GM12878 (cell line): Measurements from ENCODE around the gene MTHFS. TPM values are rescaled to one million over a fixed set of nuclear protein-coding genes. Genes with fewer than 3 reads are reported as not detected.

Experiments used
- ATAC-seq: fragments of 200-7000 bp; cut with Tn5 transposase; 3 replicates; pipeline ENCODE4 v1.9.1; 2020; ENCODE audit warnings: mild to moderate bottlenecking, moderate library complexity
- BruUV-seq: library from RNA; stranded (reverse); fragments of 400-500 nt; replicated peaks from 2 replicates; lab custom pipeline; 2021; lab: Mats Ljungman, UMichigan
- CTCF ChIA-PET: fragments of 300-600 bp; sonication (Branson Sonifier 250); formaldehyde crosslinking; extraction: SDS; loops from one replicate; lab custom pipeline; 2021; ENCODE audit warnings: inconsistent platforms; lab: Yijun Ruan, JAX
- POLR2A ChIA-PET: fragments of 350-600 bp; formaldehyde crosslinking; extraction: SDS; loops from one replicate; lab custom pipeline; 2021; ENCODE audit warnings: inconsistent platforms; lab: Charles Lee
- RAD21 ChIA-PET: fragments of 300-600 bp; sonication (Branson Sonifier 250); formaldehyde crosslinking; loops from one replicate; lab custom pipeline; 2023; ENCODE audit warnings: antibody characterized with exemption; ENCODE audit not compliant: unreplicated experiment; lab: Charles Lee
- SMC1A ChIA-PET: fragments of 300-600 bp; sonication (Branson Sonifier 250); formaldehyde crosslinking; loops from one replicate; lab custom pipeline; 2023; ENCODE audit not compliant: unreplicated experiment, uncharacterized antibody; lab: Charles Lee
- DNase-seq: peaks from one replicate; pipeline ENCODE4 v3.0.0-alpha.2; 2011; ENCODE audit warnings: low read depth, low spot score
- FAIRE-seq: peaks from 3 replicates; lab custom pipeline; 2011; peaks lifted over from hg19 to GRCh38; lab: Jason Lieb, UNC
- H2AFZ ChIP-seq: 2 replicates; pipeline ENCODE4 v1.6.0; 2011; ENCODE audit warnings: low read depth, low read length, control low read depth; ENCODE audit not compliant: control insufficient read depth
- H3K27ac ChIP-seq: 2 replicates; pipeline ENCODE4 v1.5.1; 2011; ENCODE audit warnings: control low read depth; ENCODE audit not compliant: control insufficient read depth, insufficient read depth
- H3K27me3 ChIP-seq, 2 experiments: replicated peaks in 1 of 2; 2 replicates each; pipeline versions ENCODE4 v1.6.0 to v1.6.1; 2011; ENCODE audit warnings: low read length in 1 of 2; ENCODE audit not compliant: control insufficient read depth in 2 of 2, insufficient read depth in 2 of 2
- H3K36me3 ChIP-seq, 2 experiments: 2 replicates each; pipeline ENCODE4 v1.5.1; 2011; ENCODE audit warnings: low read length in 1 of 2; ENCODE audit not compliant: control insufficient read depth in 2 of 2, insufficient read depth in 2 of 2
- H3K4me1 ChIP-seq: 2 replicates; pipeline ENCODE4 v1.6.1; 2011; ENCODE audit warnings: mild to moderate bottlenecking, low read length, moderate library complexity, mixed read lengths; ENCODE audit not compliant: control insufficient read depth, insufficient read depth
- H3K4me2 ChIP-seq: 2 replicates; pipeline ENCODE4 v1.6.0; 2011; ENCODE audit warnings: control low read depth; ENCODE audit not compliant: control insufficient read depth, insufficient read depth
- H3K4me3 ChIP-seq: fragments of 200-600 bp; sonication (generic); 2 replicates; pipeline ENCODE4 v1.5.1; 2016
- H3K79me2 ChIP-seq: 2 replicates; pipeline ENCODE4 v1.6.0; 2011; ENCODE audit warnings: low read length; ENCODE audit not compliant: control insufficient read depth, insufficient read depth
- H3K9ac ChIP-seq: 2 replicates; pipeline ENCODE4 v1.8.0; 2011; ENCODE audit warnings: low read length, control low read depth, mixed read lengths; ENCODE audit not compliant: control insufficient read depth, insufficient read depth
- H3K9me3 ChIP-seq: replicated peaks from 3 replicates; pipeline ENCODE4 v1.5.1; 2011; ENCODE audit warnings: mild to moderate bottlenecking, low read length; ENCODE audit not compliant: control insufficient read depth, insufficient read depth
- H4K20me1 ChIP-seq: 2 replicates; pipeline ENCODE4 v1.6.0; 2011; ENCODE audit not compliant: control insufficient read depth, insufficient read depth
- BCL11A ChIP-seq: IDR thresholded peaks from 2 replicates; pipeline ENCODE4 v1.6.1; 2011; ENCODE audit warnings: low read depth, low read length
- BCLAF1 ChIP-seq: fragments of 450-650 bp; IDR thresholded peaks from 2 replicates; pipeline ENCODE4 v1.6.1; 2017; ENCODE audit warnings: antibody characterized with exemption, mild to moderate bottlenecking, moderate library complexity
- CBX5 ChIP-seq: sonication (generic); IDR thresholded peaks from 2 replicates; pipeline ENCODE4 v1.6.1; 2016; ENCODE audit warnings: low read depth, moderate library complexity, mild to moderate bottlenecking, inconsistent platforms
- CEBPB ChIP-seq, 2 experiments: fragments of 150-350 bp in 1 of 2; IDR thresholded peaks; 2 replicates each; pipeline ENCODE4 v1.6.1; 2012 to 2014; ENCODE audit warnings: low read depth in 2 of 2, low read length in 2 of 2, borderline replicate concordance in 1 of 2, inconsistent platforms in 1 of 2
- CTCF ChIP-seq, 3 experiments: IDR thresholded peaks in 2 of 3; conservative IDR thresholded peaks in 1 of 3; 2 replicates each; pipeline ENCODE4 v1.5.1; 2011; ENCODE audit warnings: low read depth in 3 of 3, low read length in 3 of 3, mild to moderate bottlenecking in 3 of 3, control low read depth in 2 of 3, moderate library complexity in 2 of 3, inconsistent platforms in 1 of 3, mixed read lengths in 1 of 3; ENCODE audit not compliant: control insufficient read depth in 2 of 3, insufficient read depth in 1 of 3; ENCODE audit errors: extremely low read depth in 1 of 3
- MYC ChIP-seq: IDR thresholded peaks from 2 replicates; pipeline ENCODE4 v1.6.1; 2011; ENCODE audit warnings: mild to moderate bottlenecking, low read length, moderate library complexity, inconsistent platforms; ENCODE audit not compliant: insufficient read depth, insufficient replicate concordance, insufficient read length, severe bottlenecking
- NBN ChIP-seq: fragments of 450-650 bp; IDR thresholded peaks from 2 replicates; pipeline ENCODE4 v1.6.1; 2016
- NR2C1 ChIP-seq: fragments of 450-650 bp; IDR thresholded peaks from 2 replicates; pipeline ENCODE4 v1.6.1; 2017; ENCODE audit warnings: antibody characterized with exemption, mild to moderate bottlenecking, moderate library complexity
- SMARCA5 ChIP-seq: fragments of 450-650 bp; IDR thresholded peaks from 2 replicates; pipeline ENCODE4 v1.6.1; 2017; ENCODE audit warnings: mild to moderate bottlenecking
- SP1 ChIP-seq: IDR thresholded peaks from one replicate; pipeline ENCODE4 v1.6.1; 2011; ENCODE audit warnings: low read depth, low read length
- SPI1 ChIP-seq: IDR thresholded peaks from 2 replicates; pipeline ENCODE4 v1.6.1; 2011; ENCODE audit warnings: low read depth, mild to moderate bottlenecking, low read length, moderate library complexity, borderline replicate concordance; ENCODE audit not compliant: insufficient read depth
- SUPT20H ChIP-seq: IDR thresholded peaks from 2 replicates; pipeline ENCODE4 v1.6.1; 2011; ENCODE audit warnings: low read depth, mild to moderate bottlenecking, low read length, moderate library complexity, borderline replicate concordance; ENCODE audit not compliant: control insufficient read depth
- TBL1XR1 ChIP-seq: IDR thresholded peaks from 2 replicates; pipeline ENCODE4 v1.6.1; 2012; ENCODE audit warnings: low read depth, low read length, improper control_type of control experiment
- WGBS: methylation state at CpG from one replicate; pipeline ENCODE4 v1.1.6; 2016; ENCODE audit warnings: low lambda C conversion rate; ENCODE audit not compliant: insufficient replicate concordance, insufficient coverage; ENCODE audit errors: missing lambda C conversion rate; 5-methylcytosine and 5-hydroxymethylcytosine counted together
- in situ Hi-C: fragments of 300-500 bp; cut with MboI; formaldehyde crosslinking; loops from 9 replicates; pipeline ENCODE4 v1.14.3; 2018; ENCODE audit warnings: mixed read lengths
- intact Hi-C: fragments of 100-400 bp; cut with micrococcal nuclease; formaldehyde crosslinking; loops from one replicate; pipeline ENCODE4 v1.14.2; 2022; ENCODE audit not compliant: unreplicated experiment
- polyA plus RNA-seq, 11 experiments: library from polyadenylated mRNA; depleted of rRNA in 4 of 11; unstranded in 6 of 11; stranded (reverse) in 5 of 11; fragments of >200 nt; fragmentation: Nextera tagmentation in 4 of 11; fragmentation: Illumina TruSeq in 1 of 11; extraction: Ambion mirVana in 4 of 11; extraction: Trizol in 1 of 11; gene quantifications; 1 replicate in 1 of 11; 2 replicates in 10 of 11; pipeline versions ENCODE4 v1.2.1 to v1.2.3, GENCODE V29; 2011 to 2016; ENCODE audit warnings: inconsistent platforms in 2 of 11, missing spikeins in 2 of 11, low read depth in 1 of 11
- total RNA-seq, 4 experiments: library from RNA; depleted of rRNA in 3 of 4; stranded (reverse); fragments of >200 nt in 3 of 4; fragmentation: Illumina TruSeq in 1 of 4; extraction: Trizol in 1 of 4; gene quantifications; 2 replicates each; pipeline versions ENCODE4 v1.2.1 to v1.2.3, GENCODE V29; 2013 to 2021

Gene MTHFS
- total and polyA plus RNA-seq, 10 of the 15 experiments (the other 5 are each of a cell fraction or from before 2014, with no cell fraction given): 14.0 to 81.9 (median 31.8) TPM

- SMC1A ChIA-PET: interaction anchor here (0.9 to 1.3 kb wide), 3 partner anchors 9 to 38 kb away, joined by 3 to 5 read pairs (median 4); no protein-coding TSS in a partner anchor
- no peaks in the 10 kb centered on the region for H4K20me1 ChIP-seq
- no peak overlapping the region for H3K4me2 ChIP-seq
- in situ Hi-C loops: no loop called here
- H3K27me3 ChIP-seq: no peaks in the 10 kb centered on the region
- no peak for TF ChIP-seq SUPT20H
- no peak for TF ChIP-seq CBX5
- no peak for TF ChIP-seq TBL1XR1
- TF ChIP-seq SMARCA5: no peak
- no peak for TF ChIP-seq SPI1
- TF ChIP-seq, all 136 proteins: peak for 0
- CTCF ChIA-PET: interaction anchor here (0.9 to 9.3 kb wide), 3 partner anchors 8 to 375 kb away, joined by 3 to 102 read pairs (median 6); no protein-coding TSS in a partner anchor
- WGBS: 94% methylated on average over 1 of the region's 1 CpG
- no peaks in the 10 kb centered on the region for H3K79me2 ChIP-seq
- H3K9me3 ChIP-seq: no peaks in the 10 kb centered on the region
- H3K27ac ChIP-seq: no peak overlapping the region
- BruUV-seq: no TSS peak
- ATAC-seq: no peak
- H3K4me1 ChIP-seq: peaks cover 3% of the 10 kb centered on the region; the same call in 1 of the 2 replicates
- RAD21 ChIA-PET: interaction anchor here (1.3 kb wide), 1 partner anchor 9 kb away, joined by 5 read pairs; no protein-coding TSS in a partner anchor
- no peak overlapping the region for H3K4me3 ChIP-seq
- no peak for DNase-seq
- POLR2A ChIA-PET: no interaction called here
- intact Hi-C loops: no loop called here
- H3K36me3 ChIP-seq: peaks cover 0 to 1% of the 10 kb centered on the region in 2 experiments; a peak in 1 of 4 replicates
- no peak overlapping the region for H3K9ac ChIP-seq
- H2AFZ ChIP-seq: no peak overlapping the region
- no peak for FAIRE-seq
Observed at GRCh38 chr15:79862191-79862590, 34.6 kb downstream of the MTHFS start.

DNA sequence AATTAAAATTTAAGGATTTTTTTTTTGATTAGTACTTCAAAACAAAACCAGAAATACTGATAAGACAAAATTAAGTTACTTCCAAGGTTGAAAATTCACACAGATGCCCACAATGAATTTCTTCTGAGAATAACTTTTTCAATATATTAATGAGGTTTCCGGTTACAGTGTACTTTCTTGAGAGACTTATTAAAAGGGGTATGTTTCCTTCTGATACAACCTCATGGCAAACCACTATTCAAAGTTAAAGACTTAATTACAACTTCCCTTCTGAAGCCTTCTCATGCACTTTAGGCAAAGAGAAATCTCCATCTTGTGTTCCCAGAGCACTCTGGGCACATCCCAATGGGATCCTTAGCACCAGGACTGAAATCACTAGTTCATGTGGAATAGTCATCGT is 36.2 kb downstream of the MTHFS start:
- ChIA-PET SMC1A (interaction anchor here (1.4 kb wide), 1 partner anchor 9 kb away, joined by 4 read pairs; no protein-coding TSS in a partner anchor), CTCF (interaction anchor here (9.3 kb wide), 1 partner anchor 6 kb away, joined by 102 read pairs; no protein-coding TSS in a partner anchor), RAD21 (no interaction called here), POLR2A (no interaction called here)
- H3K27me3 ChIP-seq: no peaks in the 10 kb centered on the region
- WGBS: 77% methylated on average over 2 of the region's 2 CpGs
- ATAC-seq (no peak), FAIRE-seq (no peak), DNase-seq (no peak)
- intact Hi-C loops (no loop called here), in situ Hi-C loops (no loop called here)
- H4K20me1 ChIP-seq: no peaks in the 10 kb centered on the region
- H3K9me3 ChIP-seq: no peaks in the 10 kb centered on the region
- no TSS peak for BruUV-seq
- H3K79me2 ChIP-seq: no peaks in the 10 kb centered on the region
- no peak overlapping the region for H3K9ac ChIP-seq
- H2AFZ ChIP-seq: no peak overlapping the region
- H3K36me3 ChIP-seq: no peaks in the 10 kb centered on the region
- no peak overlapping the region for H3K4me2 ChIP-seq
- H3K27ac ChIP-seq: no peak overlapping the region
- H3K4me1 ChIP-seq: no peaks in the 10 kb centered on the region
- no peak overlapping the region for H3K4me3 ChIP-seq
- TF ChIP-seq MYC: no peak
- TF ChIP-seq BCL11A: no peak
- no peak for TF ChIP-seq SP1
- TF ChIP-seq NBN: no peak
- TF ChIP-seq BCLAF1: no peak
- TF ChIP-seq CEBPB (IDR thresholded peaks at IDR 0.05; ENCODE audit: borderline replicate concordance in 1 of 2, low read depth in 2 of 2, low read length in 2 of 2): no peak
- TF ChIP-seq NR2C1: no peak
- TF ChIP-seq CTCF (IDR thresholded peaks at IDR 0.05 in 2 of 3, conservative IDR thresholded peaks at IDR 0.05 in 1 of 3; ENCODE audit: control insufficient read depth in 2 of 3, extremely low read depth in 1 of 3, insufficient read depth in 1 of 3, low read depth in 3 of 3, low read length in 3 of 3): no peak
